ENCODE results near the gene TMEM218.

TMEM218 gene

GRCh38 chr11:125076378-125076945, 35.0 kb downstream of the TMEM218 start:
- Histone ChIP-seq H3K9ac (ENCODE audit: low read depth, low read length, poor library complexity, severe bottlenecking) (no peak overlapping the region), H4K20me1 (ENCODE audit: insufficient read depth, low read length, poor library complexity, severe bottlenecking) (no peaks in the 10 kb centered on the region), H2AFZ (ENCODE audit: low read length) (no peak overlapping the region), H3K4me1 (ENCODE audit: insufficient read depth, low read length, poor library complexity, severe bottlenecking) (peaks cover 5% of the 10 kb centered on the region), H3F3A (ENCODE audit: low read depth) (no peaks in the 10 kb centered on the region), H3K4me3 (ENCODE audit: low read length, poor library complexity, severe bottlenecking) (no peak overlapping the region), H3K79me2 (ENCODE audit: insufficient read depth, low read length) (no peaks in the 10 kb centered on the region), H3K9me2 (replicated peaks; ENCODE audit: low read depth, low read length) (no peaks in the 10 kb centered on the region), H3K4me2 (ENCODE audit: low read depth, low read length, poor library complexity, severe bottlenecking) (no peak overlapping the region), H3K27me3 (ENCODE audit: insufficient read depth, low read length, poor library complexity, severe bottlenecking) (no peaks in the 10 kb centered on the region), H3K36me3 (ENCODE audit: insufficient read depth, low read length) (no peaks in the 10 kb centered on the region), H3K9me3 (ENCODE audit: insufficient read depth, low read depth, low read length) (no peaks in the 10 kb centered on the region)
- TF ChIP-seq EZH2phosphoT487 (IDR thresholded peaks at IDR 0.05; ENCODE audit: borderline replicate concordance) (no peak), CTCF (conservative IDR thresholded peaks at IDR 0.05; ENCODE audit: low read length) (no peak)

GRCh38 chr11:125075900-125076317, 35.5 kb downstream of the TMEM218 start:
- TF ChIP-seq CTCF (conservative IDR thresholded peaks at IDR 0.05; ENCODE audit: low read length) (0 out of 2 replicates have a peak, but pooled peaks have one; percentile 11), EZH2phosphoT487 (IDR thresholded peaks at IDR 0.05; ENCODE audit: borderline replicate concordance) (no peak)
- H3K4me2 ChIP-seq (ENCODE audit: low read depth, low read length, poor library complexity, severe bottlenecking): no peak overlapping the region

GRCh38 chr11:125075242-125075625, 36.2 kb downstream of the TMEM218 start:
- Histone ChIP-seq H3K4me1 (ENCODE audit: insufficient read depth, low read length, poor library complexity, severe bottlenecking) (peaks cover 17% of the 10 kb centered on the region), H3K4me3 (ENCODE audit: low read length, poor library complexity, severe bottlenecking) (no peak overlapping the region), H3K9ac (ENCODE audit: low read depth, low read length, poor library complexity, severe bottlenecking) (no peak overlapping the region), H3K27me3 (ENCODE audit: insufficient read depth, low read length, poor library complexity, severe bottlenecking) (no peaks in the 10 kb centered on the region), H4K20me1 (ENCODE audit: insufficient read depth, low read length, poor library complexity, severe bottlenecking) (no peaks in the 10 kb centered on the region), H3K9me2 (replicated peaks; ENCODE audit: low read depth, low read length) (no peaks in the 10 kb centered on the region), H3K36me3 (ENCODE audit: insufficient read depth, low read length) (no peaks in the 10 kb centered on the region), H3F3A (ENCODE audit: low read depth) (no peaks in the 10 kb centered on the region), H3K79me2 (ENCODE audit: insufficient read depth, low read length) (no peaks in the 10 kb centered on the region), H3K9me3 (ENCODE audit: insufficient read depth, low read depth, low read length) (no peaks in the 10 kb centered on the region), H3K4me2 (ENCODE audit: low read depth, low read length, poor library complexity, severe bottlenecking) (no peak overlapping the region), H2AFZ (ENCODE audit: low read length) (no peak overlapping the region)
- TF ChIP-seq EZH2phosphoT487 (IDR thresholded peaks at IDR 0.05; ENCODE audit: borderline replicate concordance): no peak
- no peak for TF ChIP-seq CTCF (conservative IDR thresholded peaks at IDR 0.05; ENCODE audit: low read length)

More at GRCh38 chr11:125075900-125076317, 35.5 kb downstream of the TMEM218 start:
- Histone ChIP-seq H3K27me3 (ENCODE audit: insufficient read depth, low read length, poor library complexity, severe bottlenecking) (no peaks in the 10 kb centered on the region), H3K36me3 (ENCODE audit: insufficient read depth, low read length) (no peaks in the 10 kb centered on the region), H3F3A (ENCODE audit: low read depth) (no peaks in the 10 kb centered on the region), H4K20me1 (ENCODE audit: insufficient read depth, low read length, poor library complexity, severe bottlenecking) (no peaks in the 10 kb centered on the region), H3K9ac (ENCODE audit: low read depth, low read length, poor library complexity, severe bottlenecking) (no peak overlapping the region), H3K4me1 (ENCODE audit: insufficient read depth, low read length, poor library complexity, severe bottlenecking) (peaks cover 10% of the 10 kb centered on the region), H3K9me2 (replicated peaks; ENCODE audit: low read depth, low read length) (no peaks in the 10 kb centered on the region), H3K9me3 (ENCODE audit: insufficient read depth, low read depth, low read length) (no peaks in the 10 kb centered on the region), H3K4me3 (ENCODE audit: low read length, poor library complexity, severe bottlenecking) (no peak overlapping the region), H2AFZ (ENCODE audit: low read length) (no peak overlapping the region), H3K79me2 (ENCODE audit: insufficient read depth, low read length) (no peaks in the 10 kb centered on the region)

Measured in Loucy (cell line).